OCI-LY3 (cell line): ENCODE data around the gene FAM216B.
A peak's percentile ranks its signal among the peaks of the same experiment; 100 is the strongest.

ENCODE experiments used
- H2AFZ ChIP-seq: fragments of 200-600, 300-600 bp; shearing (Covaris generic); 2 replicates; pipeline ENCODE4 v1.6.0; 2014; ENCODE audit warnings: antibody characterized with exemption, low read depth, low read length
- H3K27ac ChIP-seq: fragments of 200-600, 300-600 bp; sonication (generic); 2 replicates; pipeline ENCODE4 v1.5.1; 2014; ENCODE audit warnings: mild to moderate bottlenecking, low read length, moderate library complexity, mixed read lengths
- H3K27me3 ChIP-seq: fragments of 200-600, 300-600 bp; sonication (generic); 2 replicates; pipeline ENCODE4 v1.6.1; 2014; ENCODE audit warnings: low read depth, low read length, mixed read lengths
- H3K36me3 ChIP-seq: fragments of 200-600, 300-600 bp; sonication (generic); replicated peaks from 2 replicates; pipeline ENCODE3; 2014; ENCODE audit warnings: low read depth, low read length, mixed read lengths
- H3K4me1 ChIP-seq: fragments of 300-600, 200-600 bp; sonication (generic); 2 replicates; pipeline ENCODE4 v1.6.1; 2014; ENCODE audit warnings: low read length, mixed read lengths
- H3K4me2 ChIP-seq: fragments of 200-600, 300-600 bp; sonication (generic); 2 replicates; pipeline ENCODE4 v1.6.1; 2014; ENCODE audit warnings: low read length, mixed read lengths
- H3K4me3 ChIP-seq: fragments of 300-600, 200-600 bp; sonication (generic); 2 replicates; pipeline ENCODE4 v1.5.1; 2014; ENCODE audit warnings: antibody characterized with exemption, mild to moderate bottlenecking, low read length, moderate library complexity
- H3K79me2 ChIP-seq: fragments of 300-600, 200-600 bp; shearing (Covaris generic); 2 replicates; pipeline ENCODE4 v1.6.1; 2014; ENCODE audit warnings: mild to moderate bottlenecking, low read length, mixed read lengths
- H3K9ac ChIP-seq: fragments of 300-600, 200-600 bp; shearing (Covaris generic); 2 replicates; pipeline ENCODE4 v1.6.0; 2014; ENCODE audit warnings: mild to moderate bottlenecking, low read length, moderate library complexity
- H3K9me3 ChIP-seq: fragments of 200-600, 300-600 bp; shearing (Covaris generic); 2 replicates; pipeline ENCODE4 v1.6.1; 2014; ENCODE audit warnings: low read length, mixed read lengths; ENCODE audit not compliant: insufficient read depth
- H4K20me1 ChIP-seq: fragments of 200-600, 300-600 bp; sonication (generic); 2 replicates; pipeline ENCODE4 v1.6.1; 2016; ENCODE audit warnings: low read length, mixed read lengths; ENCODE audit not compliant: insufficient read depth
- EZH2phosphoT487 ChIP-seq: fragments of 200-600 bp; shearing (Covaris generic); IDR thresholded peaks from 2 replicates; pipeline ENCODE4 v1.6.1; 2018; ENCODE audit warnings: antibody characterized with exemption, mixed run types, low read depth
- TF ChIP-seq, protein P1 (sequence below): fragments of 200-600, 300-600 bp; sonication (generic); IDR thresholded peaks from 2 replicates; pipeline ENCODE4 v1.5.1; 2014; ENCODE audit warnings: antibody characterized with exemption, low read length, low read depth

Gene FAM216B

DNA sequence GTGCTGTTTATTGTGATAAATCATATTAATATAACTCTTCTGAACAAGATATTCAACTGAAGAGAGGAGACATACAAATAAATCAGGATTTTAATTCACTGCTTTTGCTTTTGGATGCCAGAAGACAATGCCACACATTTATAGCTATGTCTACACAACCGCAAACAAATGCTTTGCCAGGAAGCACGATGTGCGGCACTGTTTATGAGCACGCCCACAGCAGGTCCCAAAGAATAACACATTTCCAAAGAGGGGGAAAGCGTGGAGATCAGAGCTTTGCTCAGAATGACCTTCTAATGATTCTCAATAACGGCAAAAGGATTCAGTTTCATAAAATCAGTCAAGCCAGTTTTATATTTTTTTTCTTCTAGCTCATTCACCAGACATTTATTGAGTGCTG, 16.7 kb downstream of the FAM216B start:
- H3K4me2 ChIP-seq: no peak overlapping the region
- no peaks in the 10 kb centered on the region for H3K4me1 ChIP-seq
- H3K4me3 ChIP-seq: no peak overlapping the region
- no peaks in the 10 kb centered on the region for H3K9me3 ChIP-seq
- no peaks in the 10 kb centered on the region for H3K27me3 ChIP-seq
- no peak overlapping the region for H3K9ac ChIP-seq
- H2AFZ ChIP-seq: no peak overlapping the region
- no peak overlapping the region for H3K27ac ChIP-seq
- H3K36me3 ChIP-seq: no peaks in the 10 kb centered on the region
- no peaks in the 10 kb centered on the region for H3K79me2 ChIP-seq
- TF ChIP-seq, protein P1, sequence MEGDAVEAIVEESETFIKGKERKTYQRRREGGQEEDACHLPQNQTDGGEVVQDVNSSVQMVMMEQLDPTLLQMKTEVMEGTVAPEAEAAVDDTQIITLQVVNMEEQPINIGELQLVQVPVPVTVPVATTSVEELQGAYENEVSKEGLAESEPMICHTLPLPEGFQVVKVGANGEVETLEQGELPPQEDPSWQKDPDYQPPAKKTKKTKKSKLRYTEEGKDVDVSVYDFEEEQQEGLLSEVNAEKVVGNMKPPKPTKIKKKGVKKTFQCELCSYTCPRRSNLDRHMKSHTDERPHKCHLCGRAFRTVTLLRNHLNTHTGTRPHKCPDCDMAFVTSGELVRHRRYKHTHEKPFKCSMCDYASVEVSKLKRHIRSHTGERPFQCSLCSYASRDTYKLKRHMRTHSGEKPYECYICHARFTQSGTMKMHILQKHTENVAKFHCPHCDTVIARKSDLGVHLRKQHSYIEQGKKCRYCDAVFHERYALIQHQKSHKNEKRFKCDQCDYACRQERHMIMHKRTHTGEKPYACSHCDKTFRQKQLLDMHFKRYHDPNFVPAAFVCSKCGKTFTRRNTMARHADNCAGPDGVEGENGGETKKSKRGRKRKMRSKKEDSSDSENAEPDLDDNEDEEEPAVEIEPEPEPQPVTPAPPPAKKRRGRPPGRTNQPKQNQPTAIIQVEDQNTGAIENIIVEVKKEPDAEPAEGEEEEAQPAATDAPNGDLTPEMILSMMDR: no peak
- TF ChIP-seq EZH2phosphoT487: no peak
- H4K20me1 ChIP-seq: no peaks in the 10 kb centered on the region

DNA sequence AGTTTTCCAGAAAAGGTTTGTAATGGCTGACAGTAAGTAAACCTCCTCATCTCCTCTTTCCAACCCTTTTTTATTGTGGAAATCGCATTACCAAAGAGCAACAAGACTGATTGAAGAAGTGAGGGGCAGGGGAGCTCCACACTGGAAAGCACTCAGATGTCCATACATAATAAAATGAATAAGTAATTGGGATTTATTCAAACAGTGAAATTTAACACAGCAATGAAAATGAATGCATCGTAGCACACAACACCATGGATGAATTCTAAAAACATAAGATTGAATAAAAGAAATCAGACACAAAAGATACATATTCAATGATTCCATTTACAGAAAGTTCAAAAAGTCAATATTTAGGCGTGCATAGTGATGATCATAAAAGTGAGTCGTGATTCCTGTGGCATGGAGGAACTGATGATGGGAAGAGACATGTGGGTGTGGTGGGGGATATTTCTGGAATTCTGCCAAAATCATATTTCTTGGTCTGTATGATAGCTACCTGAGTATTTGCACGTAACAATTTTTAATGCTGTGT, 18.8 kb downstream of the FAM216B start:
- peaks cover 13% of the 10 kb centered on the region for H3K4me1 ChIP-seq
- H3K27me3 ChIP-seq: no peaks in the 10 kb centered on the region
- no peaks in the 10 kb centered on the region for H3K9me3 ChIP-seq
- H4K20me1 ChIP-seq: no peaks in the 10 kb centered on the region
- no peaks in the 10 kb centered on the region for H3K36me3 ChIP-seq
- no peak overlapping the region for H3K4me2 ChIP-seq
- no peaks in the 10 kb centered on the region for H3K79me2 ChIP-seq
- H2AFZ ChIP-seq: no peak overlapping the region
- H3K27ac ChIP-seq: no peak overlapping the region
- no peak overlapping the region for H3K9ac ChIP-seq
- no peak overlapping the region for H3K4me3 ChIP-seq
- TF ChIP-seq, protein P1: no peak
- no peak for TF ChIP-seq EZH2phosphoT487

DNA sequence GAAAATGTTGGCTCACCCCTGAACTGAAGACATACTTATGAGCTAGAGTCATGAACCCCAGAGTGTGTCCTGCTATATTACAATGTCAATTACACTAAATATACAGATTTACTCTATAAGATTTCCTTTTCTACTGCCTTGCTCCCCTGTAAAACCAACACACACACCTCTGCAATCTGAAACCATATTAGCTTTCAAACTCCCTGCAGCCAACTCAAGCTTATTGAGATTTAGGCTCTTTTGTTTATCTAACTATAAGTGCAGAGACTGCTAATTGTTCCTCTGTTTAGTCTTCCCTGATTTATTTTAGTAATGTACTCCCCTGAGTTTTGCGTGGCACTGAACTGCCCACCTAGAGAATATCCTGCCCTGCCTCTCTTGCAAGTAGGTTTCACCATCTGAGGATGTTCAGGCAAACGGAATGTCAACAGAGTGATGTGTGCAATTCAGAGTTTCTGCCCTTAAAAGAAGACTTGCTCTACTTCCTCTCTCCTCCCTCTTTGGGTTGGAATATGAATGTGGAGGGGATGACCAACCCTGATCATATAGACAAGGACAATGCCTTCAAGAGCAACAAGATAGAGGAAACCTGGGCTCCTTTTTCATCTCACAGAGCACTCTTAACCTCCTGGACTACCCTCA, 22.3 kb downstream of the FAM216B start:
- H3K4me1 ChIP-seq: peaks cover 13% of the 10 kb centered on the region
- no peak overlapping the region for H3K27ac ChIP-seq
- no peaks in the 10 kb centered on the region for H4K20me1 ChIP-seq
- no peak overlapping the region for H3K9ac ChIP-seq
- peak overlapping the region; percentile 5; the same call in 1 of the 2 replicates for H3K4me2 ChIP-seq
- TF ChIP-seq EZH2phosphoT487: no peak
- TF ChIP-seq, protein P1: no peak
- no peaks in the 10 kb centered on the region for H3K36me3 ChIP-seq
- no peak overlapping the region for H2AFZ ChIP-seq
- no peaks in the 10 kb centered on the region for H3K27me3 ChIP-seq
- H3K4me3 ChIP-seq: no peak overlapping the region
- no peaks in the 10 kb centered on the region for H3K79me2 ChIP-seq
- H3K9me3 ChIP-seq: no peaks in the 10 kb centered on the region

DNA sequence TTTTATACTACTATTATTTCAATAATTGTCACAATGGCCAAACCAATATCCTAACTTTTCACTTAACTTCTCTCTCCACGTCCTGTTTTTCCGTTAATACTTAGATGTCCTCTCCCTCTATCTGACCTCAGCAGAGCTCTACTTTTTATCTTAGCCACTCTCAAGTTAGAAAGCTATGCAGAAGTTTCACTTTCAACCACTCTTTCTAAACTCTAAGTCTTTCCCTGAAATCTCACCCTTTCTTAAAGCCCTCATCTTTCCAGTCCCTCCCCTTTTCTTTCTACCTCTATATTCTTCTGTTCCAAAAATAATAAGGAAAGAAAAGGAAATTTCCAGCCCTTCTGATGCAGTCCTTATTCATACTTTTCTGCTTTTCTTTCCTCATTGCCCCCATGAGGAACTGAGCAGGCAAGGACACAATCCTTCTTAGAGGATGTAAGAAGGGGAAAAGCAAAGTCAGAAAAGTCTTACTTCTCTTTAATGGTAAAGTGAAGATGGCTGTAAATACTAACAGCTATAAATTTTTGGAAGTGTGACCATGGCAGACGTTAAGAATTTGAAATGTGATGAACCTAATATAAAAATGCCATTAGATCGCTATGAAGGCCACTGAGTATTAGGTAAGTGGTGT, 23.0 kb downstream of the FAM216B start:
- no peak for TF ChIP-seq EZH2phosphoT487
- TF ChIP-seq, protein P1: no peak
- no peaks in the 10 kb centered on the region for H3K79me2 ChIP-seq
- H3K27me3 ChIP-seq: no peaks in the 10 kb centered on the region
- H3K27ac ChIP-seq: no peak overlapping the region
- H3K9ac ChIP-seq: no peak overlapping the region
- H2AFZ ChIP-seq: no peak overlapping the region
- H3K4me3 ChIP-seq: no peak overlapping the region
- H3K4me2 ChIP-seq: peak overlapping the region; percentile 5; the same call in 1 of the 2 replicates
- H3K4me1 ChIP-seq: peaks cover 13% of the 10 kb centered on the region
- H3K9me3 ChIP-seq: no peaks in the 10 kb centered on the region
- no peaks in the 10 kb centered on the region for H3K36me3 ChIP-seq
- H4K20me1 ChIP-seq: no peaks in the 10 kb centered on the region
